Hindlimb muscle (tissue), 1 donor: Measurements from ENCODE around the gene KCNIP1. TPM values are rescaled to one million over a fixed set of nuclear protein-coding genes. Genes with fewer than 3 reads are reported as not detected.
A peak's percentile ranks its signal among the peaks of the same experiment; 100 is the strongest.

Source experiments
- DNase-seq: peaks from one replicate; pipeline ENCODE4 v3.0.0-alpha.2; 2013
- polyA plus RNA-seq: library from polyadenylated mRNA; unstranded; fragments of 120-200 nt; gene quantifications from one replicate; pipeline ENCODE4 v1.2.1, GENCODE V29; 2013; ENCODE audit not compliant: insufficient read length

KCNIP1 gene
- polyA plus RNA-seq, 1 donor = 1.3 TPM

DNA sequence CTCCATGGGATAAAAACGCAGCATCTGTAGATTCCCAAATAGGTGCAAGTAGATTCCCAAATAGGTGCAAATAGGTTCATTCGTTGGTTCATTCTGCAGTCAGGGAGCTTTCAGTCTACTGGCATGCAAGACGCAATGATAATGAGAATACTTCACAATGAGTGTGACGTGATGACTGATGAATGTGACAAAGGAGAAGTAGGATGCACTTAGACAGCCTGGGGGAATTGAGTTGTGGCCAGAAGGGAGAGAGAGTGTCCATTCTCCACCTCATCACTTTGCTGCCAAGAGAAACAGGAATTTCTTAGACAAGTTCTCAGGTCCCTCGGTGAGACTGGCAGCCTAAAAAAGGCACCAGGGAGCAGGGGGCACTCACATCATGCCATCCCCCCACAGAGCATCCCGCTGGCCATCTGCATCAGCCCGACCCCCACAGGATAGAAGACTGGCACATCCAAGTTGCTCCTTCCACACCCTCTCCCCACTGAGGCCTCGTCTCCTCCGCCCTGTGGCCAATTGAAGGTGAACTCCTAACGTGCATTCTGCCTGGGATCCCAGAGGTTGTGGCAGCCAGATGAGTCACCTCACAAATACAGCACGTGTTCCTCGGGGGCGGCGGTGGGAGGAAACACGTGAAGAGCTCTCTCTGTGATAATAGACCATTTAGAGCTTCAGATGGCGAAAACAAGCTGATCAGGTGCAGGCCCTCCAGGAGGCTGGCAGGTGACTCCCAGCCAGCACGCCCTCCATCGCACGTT lies 19.9 kb upstream of the KCNIP1 start:
- DNase-seq = no peak

GRCh38 chr5:170484459-170484831 lies 19.4 kb upstream of the KCNIP1 start:
- no peak for DNase-seq

DNA sequence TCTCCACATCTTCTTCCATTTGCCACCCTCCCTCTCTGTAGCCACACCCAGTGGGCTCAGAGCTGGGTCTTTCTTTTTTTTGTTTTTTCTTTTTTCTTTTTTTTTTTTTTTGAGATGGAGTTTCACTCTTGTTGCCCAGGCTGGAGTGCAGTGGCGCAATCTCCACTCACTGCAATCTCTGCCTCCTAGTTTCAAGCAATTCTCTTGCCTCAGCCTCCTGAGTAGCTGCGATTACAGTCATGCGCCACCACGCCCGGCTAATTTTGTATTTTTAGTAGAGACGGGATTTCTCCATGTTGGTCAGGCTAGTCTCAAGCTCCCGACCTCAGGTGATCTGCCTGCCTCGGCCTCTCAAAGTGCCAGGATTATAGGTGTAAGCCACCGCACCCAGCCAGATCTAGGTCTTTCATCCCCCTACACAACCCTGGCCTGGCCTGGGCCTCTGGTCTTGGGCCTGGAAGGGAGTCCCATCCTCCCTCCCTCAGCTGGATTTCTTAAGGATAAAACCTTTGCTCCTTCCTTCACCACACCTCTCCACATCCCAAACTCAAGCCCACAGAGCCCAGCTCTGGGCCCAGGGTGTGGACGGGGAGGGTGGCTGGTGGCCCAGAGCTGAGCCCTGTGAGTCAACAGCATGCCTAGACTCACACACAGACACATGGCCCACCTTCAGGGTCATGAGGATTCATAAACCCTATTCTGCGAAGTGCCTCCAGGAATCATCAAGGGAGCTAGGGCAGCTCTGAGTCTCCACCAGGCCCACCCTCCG lies 18.8 kb upstream of the KCNIP1 start:
- no peak for DNase-seq

DNA sequence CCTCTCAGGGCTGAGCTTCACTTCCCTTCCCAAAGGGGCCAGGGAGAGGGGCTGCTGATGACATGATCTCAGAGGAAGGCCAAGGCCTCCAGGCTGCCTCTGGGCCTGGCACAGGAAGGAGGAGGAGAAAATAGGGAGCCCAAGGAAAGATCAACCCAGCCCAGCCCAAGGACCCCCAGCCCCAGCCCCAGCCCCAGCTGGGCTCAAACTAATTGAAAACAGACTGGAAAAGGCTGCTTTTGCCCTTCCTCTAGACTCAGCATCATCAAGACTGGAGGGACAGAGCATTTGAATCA lies 18.3 kb upstream of the KCNIP1 start:
- DNase-seq = no peak

DNA sequence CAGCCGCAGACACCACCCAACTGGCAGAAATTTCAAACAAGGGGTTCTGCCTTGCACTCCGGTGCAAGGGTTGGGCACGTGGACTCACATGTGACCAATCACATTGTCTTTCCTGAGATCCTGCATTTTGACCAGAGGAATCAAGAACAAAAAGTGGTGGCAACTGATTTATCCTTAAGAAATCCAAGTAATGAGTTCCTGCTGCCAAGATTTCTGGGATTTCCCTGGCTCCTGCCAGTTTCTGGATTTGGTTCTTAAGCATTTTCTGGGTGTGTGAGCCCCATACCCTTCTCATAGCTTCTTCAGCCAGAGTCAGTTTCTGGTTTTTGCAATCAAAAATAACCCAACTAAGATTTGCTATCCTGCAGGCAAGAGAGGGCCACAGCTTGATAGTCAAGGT lies 17.4 kb upstream of the KCNIP1 start:
- no peak for DNase-seq

GRCh38 chr5:170488570-170488969 lies 15.2 kb upstream of the KCNIP1 start:
- DNase-seq = no peak

DNA sequence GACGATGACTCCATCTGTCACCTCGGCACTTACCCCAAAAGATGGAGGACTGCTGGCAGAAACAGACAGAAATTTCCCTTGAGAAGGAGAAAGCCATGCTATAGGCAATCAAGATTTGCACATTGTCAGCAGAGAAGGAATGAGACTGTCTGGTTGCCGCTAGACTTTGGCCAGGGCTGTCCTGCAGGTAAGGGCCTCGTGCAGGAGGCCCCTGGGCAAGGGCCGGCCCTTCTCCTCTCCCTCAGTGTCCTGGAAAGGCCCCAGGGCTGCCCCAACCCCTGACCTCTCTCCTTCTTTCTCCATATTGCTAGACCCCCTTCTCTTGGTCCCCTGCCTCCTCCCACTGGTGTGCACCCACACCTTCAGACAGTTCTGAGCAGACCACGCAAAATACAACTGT lies 14.6 kb upstream of the KCNIP1 start:
- DNase-seq = no peak

GRCh38 chr5:170490381-170490780 lies 13.4 kb upstream of the KCNIP1 start:
- DNase-seq = no peak

DNA sequence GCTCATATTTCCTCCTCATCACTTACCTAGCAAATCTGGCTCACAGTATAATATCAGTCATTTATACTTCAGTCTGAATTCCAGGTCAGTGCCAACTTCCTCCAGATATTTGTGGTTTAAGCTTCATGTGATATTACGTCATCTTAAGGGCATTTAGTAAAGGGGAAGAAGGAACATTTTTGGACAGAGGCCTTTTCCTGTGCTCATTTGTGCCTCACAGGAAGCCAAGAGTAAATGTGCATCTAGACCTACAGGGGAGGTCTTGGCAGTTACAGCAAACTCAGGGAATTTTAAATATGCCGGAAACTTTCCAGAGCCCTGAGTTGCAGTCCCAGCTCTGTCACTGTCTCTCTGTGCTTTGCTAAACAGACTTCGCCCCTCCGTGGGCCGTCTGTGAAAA lies 12.3 kb upstream of the KCNIP1 start:
- peak; percentile 62 for DNase-seq

DNA sequence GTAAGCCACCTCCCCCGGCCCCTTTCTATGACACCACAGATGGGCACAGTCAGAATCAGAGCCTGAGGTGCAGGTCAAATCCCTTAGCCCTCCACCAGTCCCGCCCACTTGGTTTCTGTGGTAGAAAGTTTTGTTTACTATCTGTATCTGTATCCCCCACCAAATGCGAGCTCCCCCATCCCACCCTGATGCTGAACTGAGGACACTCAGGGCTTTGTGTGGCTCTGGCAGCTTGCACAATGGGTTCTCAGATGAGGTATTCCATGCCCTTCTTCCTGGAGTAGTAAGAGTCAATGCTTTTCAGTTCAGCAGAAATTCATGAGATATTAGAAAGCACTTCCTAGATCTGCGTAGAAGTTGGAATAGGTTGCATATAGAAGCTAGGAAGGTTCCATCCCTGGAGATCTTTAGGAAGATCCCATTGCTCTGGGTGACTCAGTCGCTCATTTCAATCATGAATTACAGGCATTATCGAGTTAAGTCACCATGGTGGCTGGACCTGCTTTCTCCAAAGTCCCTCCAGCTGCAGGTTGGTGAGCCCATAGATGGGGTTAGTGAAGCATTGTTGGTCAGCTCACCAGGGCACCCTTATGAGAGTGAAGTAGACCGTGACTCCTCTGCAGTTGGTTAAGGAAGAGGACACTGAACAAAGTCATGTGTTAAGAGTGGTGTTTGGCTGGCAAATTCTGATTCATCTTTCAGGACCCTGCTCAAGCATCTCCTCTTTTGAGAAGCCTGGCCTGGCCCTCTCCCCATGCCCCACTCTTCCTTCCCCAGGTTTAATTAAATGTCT lies 10.6 kb upstream of the KCNIP1 start:
- DNase-seq = no peak

GRCh38 chr5:170494041-170494440 lies 9.8 kb upstream of the KCNIP1 start:
- DNase-seq = no peak

GRCh38 chr5:170495825-170496661 lies 7.8 kb upstream of the KCNIP1 start:
- DNase-seq = no peak

- DNase-seq = no peak
These were observed 7.2 kb upstream of the KCNIP1 start for GRCh38 chr5:170496662-170497028.

DNA sequence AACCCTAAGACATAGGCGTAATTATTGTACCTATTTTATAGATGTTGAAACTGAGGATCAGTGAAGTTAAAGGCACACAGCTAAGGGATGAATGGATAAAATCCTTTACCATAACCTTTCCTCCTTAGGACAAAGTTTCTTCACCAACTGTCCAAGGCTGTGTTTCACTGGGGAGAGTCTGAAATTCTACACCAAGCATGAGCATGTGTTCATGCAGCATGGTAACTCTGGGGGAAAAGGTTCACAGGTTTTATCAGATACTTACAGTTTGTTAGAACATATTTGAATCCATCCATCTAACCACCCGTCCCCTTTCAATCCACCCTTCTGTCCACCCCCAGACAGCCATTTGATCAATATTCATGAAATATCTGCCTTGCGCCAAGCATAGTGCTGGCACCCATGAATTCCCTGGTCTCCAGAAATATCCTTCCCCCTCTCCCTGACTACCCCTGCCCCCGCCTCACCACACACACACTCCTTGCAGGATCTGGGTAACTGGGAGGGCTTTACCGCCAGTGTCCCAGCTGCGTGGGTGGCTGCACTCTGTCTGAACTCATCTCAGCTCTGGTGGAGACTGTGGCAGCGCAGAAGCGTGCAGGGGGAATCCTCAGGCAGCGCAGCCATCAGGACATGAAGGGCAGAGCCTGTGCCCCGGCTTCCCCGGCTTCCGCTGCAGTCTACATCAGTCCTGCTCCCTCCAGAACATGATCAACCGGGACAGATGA lies 6.3 kb upstream of the KCNIP1 start:
- DNase-seq = no peak

GRCh38 chr5:170498811-170499351 lies 4.9 kb upstream of the KCNIP1 start:
- DNase-seq = no peak

- DNase-seq = no peak
These were observed 4.2 kb upstream of the KCNIP1 start for GRCh38 chr5:170499621-170500020.

GRCh38 chr5:170501361-170501760 lies 2.5 kb upstream of the KCNIP1 start:
- no peak for DNase-seq

- DNase-seq = no peak
These were observed 1.9 kb upstream of the KCNIP1 start for GRCh38 chr5:170501931-170502330.

- DNase-seq = no peak
These were observed 921 bp downstream of the KCNIP1 start for GRCh38 chr5:170504616-170505266.

- no peak for DNase-seq
These were observed 4.2 kb downstream of the KCNIP1 start for GRCh38 chr5:170508036-170508435.

- DNase-seq = no peak
These were observed 5.0 kb downstream of the KCNIP1 start for GRCh38 chr5:170508660-170509347.
